Measurements from ENCODE around the gene ZFYVE9. TPM values are rescaled to one million over a fixed set of nuclear protein-coding genes. Genes with fewer than 3 reads are reported as not detected.

The ZFYVE9 gene
- total RNA-seq, 4 donors from 2014 or later = 22.8 to 37.0 (median 28.2) TPM

- WGBS, 2 donors (ENCODE audit: low coverage in 1 of 2) = 73% methylated on average over 2 of the region's 2 CpGs
- Histone ChIP-seq H3K27me3 (no peaks in the 10 kb centered on the region), H3K36me3 (no peaks in the 10 kb centered on the region), H3K9me3 (no peaks in the 10 kb centered on the region), H3K4me3 (no peak overlapping the region), H3K27ac (no peak overlapping the region), H3K4me1 (no peaks in the 10 kb centered on the region)
- DNase-seq = no peak
- no peak for TF ChIP-seq POLR2AphosphoS5 (IDR thresholded peaks at IDR 0.05)
- no peak for TF ChIP-seq POLR2A (IDR thresholded peaks at IDR 0.05)
- TF ChIP-seq EP300 (IDR thresholded peaks at IDR 0.05; ENCODE audit: low read depth) = no peak
- no peak for TF ChIP-seq CTCF (IDR thresholded peaks at IDR 0.05)
- intact Hi-C loops (cut with DNase I; ENCODE audit: low total_unique reads) (no loop called here), in situ Hi-C loops (cut with MboI; ENCODE audit: low pct_ligation_motif_present in 1 of 4, low pct_unique_long_range_greater_than_20kb in 1 of 4, low sequenced_read_pairs in 3 of 4) (no loop called here)
Measured at GRCh38 chr1:52238474-52238873, 96.6 kb downstream of the ZFYVE9 start.

- Histone ChIP-seq H3K27ac (no peak overlapping the region), H3K4me1 (no peaks in the 10 kb centered on the region), H3K9me3 (no peaks in the 10 kb centered on the region), H3K27me3 (no peaks in the 10 kb centered on the region), H3K4me3 (no peak overlapping the region), H3K36me3 (no peaks in the 10 kb centered on the region)
- in situ Hi-C loops (cut with MboI; ENCODE audit: low pct_ligation_motif_present in 1 of 4, low pct_unique_long_range_greater_than_20kb in 1 of 4, low sequenced_read_pairs in 3 of 4) = no loop called here
- intact Hi-C loops (cut with DNase I; ENCODE audit: low total_unique reads) = no loop called here
- DNase-seq = no peak
- TF ChIP-seq EP300 (IDR thresholded peaks at IDR 0.05; ENCODE audit: low read depth) = no peak
- TF ChIP-seq CTCF (IDR thresholded peaks at IDR 0.05) = no peak
- no peak for TF ChIP-seq POLR2A (IDR thresholded peaks at IDR 0.05)
- TF ChIP-seq POLR2AphosphoS5 (IDR thresholded peaks at IDR 0.05) = no peak
- 79 to 91% methylated on average over 3 of the region's 3 CpGs for WGBS, 2 donors (ENCODE audit: low coverage in 1 of 2)
Measured at GRCh38 chr1:52238887-52239707, 97.2 kb downstream of the ZFYVE9 start.

GRCh38 chr1:52239708-52240001 lies 97.8 kb downstream of the ZFYVE9 start:
- in situ Hi-C loops (cut with MboI; ENCODE audit: low pct_ligation_motif_present in 1 of 4, low pct_unique_long_range_greater_than_20kb in 1 of 4, low sequenced_read_pairs in 3 of 4) = no loop called here
- no peak for DNase-seq
- 48 to 50% methylated on average over 1 of the region's 1 CpG for WGBS, 2 donors (ENCODE audit: low coverage in 1 of 2)
- no peaks in the 10 kb centered on the region for H3K36me3 ChIP-seq
- no peak overlapping the region for H3K4me3 ChIP-seq
- no peaks in the 10 kb centered on the region for H3K9me3 ChIP-seq
- H3K27me3 ChIP-seq = no peaks in the 10 kb centered on the region
- no peaks in the 10 kb centered on the region for H3K4me1 ChIP-seq
- no peak overlapping the region for H3K27ac ChIP-seq
- TF ChIP-seq POLR2A (IDR thresholded peaks at IDR 0.05) (no peak), EP300 (IDR thresholded peaks at IDR 0.05; ENCODE audit: low read depth) (no peak)
- intact Hi-C loops (cut with DNase I; ENCODE audit: low total_unique reads) = no loop called here

GRCh38 chr1:52240592-52241210 lies 98.8 kb downstream of the ZFYVE9 start:
- Histone ChIP-seq H3K27ac (no peak overlapping the region), H3K9me3 (no peaks in the 10 kb centered on the region), H3K27me3 (no peaks in the 10 kb centered on the region), H3K4me3 (no peak overlapping the region), H3K4me1 (no peaks in the 10 kb centered on the region), H3K36me3 (no peaks in the 10 kb centered on the region)
- 70 to 91% methylated on average over 4 of the region's 4 CpGs for WGBS, 2 donors (ENCODE audit: low coverage in 1 of 2)
- TF ChIP-seq POLR2AphosphoS5 (IDR thresholded peaks at IDR 0.05) (no peak), POLR2A (IDR thresholded peaks at IDR 0.05) (no peak), CTCF (IDR thresholded peaks at IDR 0.05) (no peak), EP300 (IDR thresholded peaks at IDR 0.05; ENCODE audit: low read depth) (no peak)
- in situ Hi-C loops (cut with MboI; ENCODE audit: low pct_ligation_motif_present in 1 of 4, low pct_unique_long_range_greater_than_20kb in 1 of 4, low sequenced_read_pairs in 3 of 4) (no loop called here), intact Hi-C loops (cut with DNase I; ENCODE audit: low total_unique reads) (no loop called here)
- no peak for DNase-seq

Measured in transverse colon (tissue), 4 donors.